Esophagus squamous epithelium (tissue), 5 donors: ENCODE results near the gene MOCOS. TPM values are rescaled to one million over a fixed set of nuclear protein-coding genes. Genes with fewer than 3 reads are reported as not detected.

Source experiments
- DNase-seq: peaks from one replicate; lab custom pipeline; 2025; lab: John Stamatoyannopoulos, UW
- H3K27ac ChIP-seq, 4 donors: fragments of 200-600 bp; sonication (generic); one replicate each; pipeline ENCODE4 v1.5.1; 2016 to 2019; ENCODE audit warnings: mild to moderate bottlenecking in 1 of 4
- H3K27me3 ChIP-seq, 4 donors: fragments of 200-600 bp; sonication (generic); 1 replicate in 3 of 4; 2 replicates in 1 of 4; pipeline versions ENCODE4 v1.5.1 to v1.6.0; 2017 to 2021; ENCODE audit warnings: antibody characterized with exemption in 1 of 4
- H3K36me3 ChIP-seq, 3 donors: fragments of 200-600 bp; sonication (generic); one replicate each; pipeline ENCODE4 v1.5.1; 2016 to 2019
- H3K4me1 ChIP-seq, 3 donors: fragments of 200-600 bp; sonication (generic); one replicate each; pipeline ENCODE4 v1.5.1; 2017 to 2019
- H3K4me3 ChIP-seq, 4 donors: fragments of 200-600 bp; sonication (generic); 1 replicate in 3 of 4; 2 replicates in 1 of 4; pipeline ENCODE4 v1.5.1; 2016 to 2019; ENCODE audit warnings: mild to moderate bottlenecking in 2 of 4, moderate library complexity in 1 of 4
- H3K9me3 ChIP-seq, 3 donors: fragments of 200-600 bp; sonication (generic); one replicate each; pipeline ENCODE4 v1.5.1; 2016 to 2019
- POLR2A ChIP-seq, 4 donors: fragments of 450-650 bp; IDR thresholded peaks; one replicate each; pipeline ENCODE4 v1.6.1; 2017; ENCODE audit warnings: antibody characterized with exemption in 4 of 4, mild to moderate bottlenecking in 4 of 4, moderate library complexity in 3 of 4
- WGBS, 2 donors: methylation state at CpG; one replicate each; pipeline ENCODE4 v1.1.5; 2018; 5-methylcytosine and 5-hydroxymethylcytosine counted together
- intact Hi-C: fragments of 100-400 bp; cut with DNase I; formaldehyde crosslinking; loops from one replicate; pipeline ENCODE4 v1.15.0; 2022
- total RNA-seq, 4 donors: library from RNA; depleted of rRNA; stranded (reverse); fragments of >200 nt; gene quantifications; one replicate each; pipeline ENCODE4 v1.1.0, GENCODE V29; 2016
- TF ChIP-seq, protein P1 (sequence below), 6 experiments: fragments of 450-650 bp in 4 of 6; fragments of 200-600 bp in 2 of 6; sonication (generic) in 2 of 6; IDR thresholded peaks; one replicate each; pipeline ENCODE4 v1.5.1; 2016 to 2019; ENCODE audit warnings: antibody characterized with exemption in 6 of 6, mild to moderate bottlenecking in 4 of 6, moderate library complexity in 4 of 6
- donor health status: DM: yes; HTN: yes; CAD: no.

The MOCOS gene
- total RNA-seq, 4 donors from 2014 or later: 4.4 to 11.8 (median 7.0) TPM

DNA sequence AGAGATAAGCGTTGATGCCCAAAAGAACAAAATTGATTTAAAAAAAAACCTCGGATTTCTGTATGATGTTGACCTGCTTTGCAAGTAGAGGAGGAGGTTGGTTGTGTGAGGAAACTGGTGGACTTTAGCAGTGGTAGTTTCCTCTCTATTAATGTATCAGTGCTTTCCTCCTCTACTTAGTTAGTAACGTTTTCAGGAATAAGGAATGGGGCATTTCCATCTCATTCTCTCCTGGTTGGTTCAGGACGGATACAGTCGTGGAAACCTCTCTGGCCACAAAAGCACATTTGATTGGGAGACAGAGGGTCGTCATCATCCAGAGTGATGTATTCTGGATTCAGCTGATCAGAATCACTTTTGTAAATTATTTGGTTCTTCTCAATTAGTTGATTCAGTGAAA is 111.7 kb downstream of the MOCOS start:
- H3K4me3 ChIP-seq: no peak overlapping the region
- peaks cover 0 to 81% (median 0%) of the 10 kb centered on the region in 4 donors for H3K27me3 ChIP-seq
- H3K4me1 ChIP-seq: peaks cover 14 to 31% (median 16%) of the 10 kb centered on the region in 3 donors
- no peak overlapping the region for H3K27ac ChIP-seq
- TF ChIP-seq, protein P1, sequence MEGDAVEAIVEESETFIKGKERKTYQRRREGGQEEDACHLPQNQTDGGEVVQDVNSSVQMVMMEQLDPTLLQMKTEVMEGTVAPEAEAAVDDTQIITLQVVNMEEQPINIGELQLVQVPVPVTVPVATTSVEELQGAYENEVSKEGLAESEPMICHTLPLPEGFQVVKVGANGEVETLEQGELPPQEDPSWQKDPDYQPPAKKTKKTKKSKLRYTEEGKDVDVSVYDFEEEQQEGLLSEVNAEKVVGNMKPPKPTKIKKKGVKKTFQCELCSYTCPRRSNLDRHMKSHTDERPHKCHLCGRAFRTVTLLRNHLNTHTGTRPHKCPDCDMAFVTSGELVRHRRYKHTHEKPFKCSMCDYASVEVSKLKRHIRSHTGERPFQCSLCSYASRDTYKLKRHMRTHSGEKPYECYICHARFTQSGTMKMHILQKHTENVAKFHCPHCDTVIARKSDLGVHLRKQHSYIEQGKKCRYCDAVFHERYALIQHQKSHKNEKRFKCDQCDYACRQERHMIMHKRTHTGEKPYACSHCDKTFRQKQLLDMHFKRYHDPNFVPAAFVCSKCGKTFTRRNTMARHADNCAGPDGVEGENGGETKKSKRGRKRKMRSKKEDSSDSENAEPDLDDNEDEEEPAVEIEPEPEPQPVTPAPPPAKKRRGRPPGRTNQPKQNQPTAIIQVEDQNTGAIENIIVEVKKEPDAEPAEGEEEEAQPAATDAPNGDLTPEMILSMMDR (IDR thresholded peaks at IDR 0.05): no peak
- TF ChIP-seq POLR2A (IDR thresholded peaks at IDR 0.05): no peak
- no peaks in the 10 kb centered on the region for H3K9me3 ChIP-seq
- H3K36me3 ChIP-seq: no peaks in the 10 kb centered on the region
- intact Hi-C loops: loop anchor here (10.0 kb wide), 1 partner anchor 276 kb away; no protein-coding TSS in a partner anchor
- DNase-seq: no peak
- WGBS, 2 donors: 75 to 87% methylated on average over 6 of the region's 6 CpGs

DNA sequence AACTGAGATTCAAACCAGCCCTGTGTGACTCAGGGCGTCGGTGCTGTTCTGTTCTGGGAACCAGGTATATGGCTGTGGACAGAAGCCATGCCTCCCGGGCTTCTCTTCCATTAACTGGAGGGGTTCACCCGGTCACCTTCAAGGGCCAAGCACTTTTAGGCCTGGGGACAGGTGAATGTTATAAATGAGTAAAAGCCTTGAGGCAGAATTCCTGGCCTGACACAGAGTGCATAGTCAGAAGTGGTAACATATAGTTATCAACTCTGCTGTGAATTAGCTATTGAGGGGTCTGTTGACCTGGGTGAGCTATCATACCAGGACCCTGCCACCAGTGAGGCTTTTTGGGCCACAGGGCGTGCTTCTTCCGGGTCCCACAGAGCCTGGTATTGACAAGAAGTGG is 112.9 kb downstream of the MOCOS start:
- 56 to 79% methylated on average over 6 of the region's 6 CpGs for WGBS, 2 donors
- DNase-seq: no peak
- H3K36me3 ChIP-seq: no peaks in the 10 kb centered on the region
- H3K9me3 ChIP-seq: no peaks in the 10 kb centered on the region
- TF ChIP-seq, protein P1 (IDR thresholded peaks at IDR 0.05): no peak
- no peak for TF ChIP-seq POLR2A (IDR thresholded peaks at IDR 0.05)
- peaks cover 0 to 69% (median 0%) of the 10 kb centered on the region in 4 donors for H3K27me3 ChIP-seq
- intact Hi-C loops: loop anchor here (10.0 kb wide), 2 partner anchors 65 to 105 kb away; no protein-coding TSS in a partner anchor
- peaks cover 14 to 31% (median 16%) of the 10 kb centered on the region in 3 donors for H3K4me1 ChIP-seq
- no peak overlapping the region for H3K27ac ChIP-seq
- no peak overlapping the region for H3K4me3 ChIP-seq

DNA sequence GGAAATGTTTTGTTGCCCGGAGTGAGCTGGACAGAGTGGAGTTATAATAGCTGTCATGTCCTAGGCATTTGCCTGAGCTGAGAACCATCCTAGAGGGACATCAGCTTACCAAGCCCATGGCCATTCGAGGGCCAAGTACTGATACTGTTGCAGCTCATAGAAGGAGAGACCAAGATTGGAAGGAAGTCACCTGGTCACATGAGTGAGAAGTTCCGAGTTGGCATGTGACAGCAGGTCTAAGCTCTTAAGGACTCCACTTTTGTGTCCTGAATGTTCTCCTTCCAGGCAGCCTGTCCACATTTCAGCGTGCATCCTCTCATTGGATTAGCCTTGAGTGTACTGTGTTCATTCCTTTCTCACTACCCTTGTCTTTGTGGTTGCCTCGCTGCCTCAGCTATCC is 114.6 kb downstream of the MOCOS start:
- no peak for DNase-seq
- intact Hi-C loops: loop anchor here (10.0 kb wide), 2 partner anchors 63 to 103 kb away; no protein-coding TSS in a partner anchor
- Histone ChIP-seq H3K27ac (no peak overlapping the region), H3K9me3 (no peaks in the 10 kb centered on the region), H3K4me3 (no peak overlapping the region), H3K36me3 (no peaks in the 10 kb centered on the region), H3K27me3 (peaks cover 0 to 52% (median 0%) of the 10 kb centered on the region in 4 donors), H3K4me1 (peaks cover 11 to 20% (median 13%) of the 10 kb centered on the region in 3 donors)
- TF ChIP-seq POLR2A (IDR thresholded peaks at IDR 0.05): no peak
- TF ChIP-seq, protein P1 (IDR thresholded peaks at IDR 0.05): no peak
- 84 to 92% methylated on average over 5 of the region's 5 CpGs for WGBS, 2 donors

DNA sequence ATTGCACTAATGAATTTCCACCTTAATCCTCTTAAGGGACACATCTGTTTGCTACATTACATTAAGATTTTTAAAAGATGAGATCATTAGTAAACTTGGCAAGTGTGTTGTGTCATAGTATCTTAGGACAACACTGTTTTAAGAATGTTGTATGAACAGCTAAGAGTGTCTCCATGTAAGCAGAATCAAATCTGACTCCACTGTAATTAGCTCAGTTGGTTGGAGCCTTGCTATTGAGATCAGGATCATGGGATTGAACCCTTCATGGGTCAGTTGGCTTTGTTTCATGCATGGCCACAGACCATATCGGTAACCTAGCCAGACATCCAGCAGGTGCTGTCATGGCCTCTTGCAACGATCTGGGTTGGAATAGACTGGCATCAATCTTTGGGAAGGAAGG is 115.4 kb downstream of the MOCOS start:
- WGBS, 2 donors: 100% methylated on average over 1 to 2 of the region's 2 CpGs
- no peak for DNase-seq
- H3K36me3 ChIP-seq: no peaks in the 10 kb centered on the region
- intact Hi-C loops: loop anchor here (10.0 kb wide), 2 partner anchors 62 to 102 kb away; no protein-coding TSS in a partner anchor
- no peaks in the 10 kb centered on the region for H3K9me3 ChIP-seq
- H3K27me3 ChIP-seq: peaks cover 0 to 45% (median 0%) of the 10 kb centered on the region in 4 donors
- TF ChIP-seq POLR2A (IDR thresholded peaks at IDR 0.05): no peak
- TF ChIP-seq, protein P1 (IDR thresholded peaks at IDR 0.05): no peak
- H3K4me1 ChIP-seq: peaks cover 8 to 14% (median 10%) of the 10 kb centered on the region in 3 donors
- H3K27ac ChIP-seq: no peak overlapping the region
- no peak overlapping the region for H3K4me3 ChIP-seq

DNA sequence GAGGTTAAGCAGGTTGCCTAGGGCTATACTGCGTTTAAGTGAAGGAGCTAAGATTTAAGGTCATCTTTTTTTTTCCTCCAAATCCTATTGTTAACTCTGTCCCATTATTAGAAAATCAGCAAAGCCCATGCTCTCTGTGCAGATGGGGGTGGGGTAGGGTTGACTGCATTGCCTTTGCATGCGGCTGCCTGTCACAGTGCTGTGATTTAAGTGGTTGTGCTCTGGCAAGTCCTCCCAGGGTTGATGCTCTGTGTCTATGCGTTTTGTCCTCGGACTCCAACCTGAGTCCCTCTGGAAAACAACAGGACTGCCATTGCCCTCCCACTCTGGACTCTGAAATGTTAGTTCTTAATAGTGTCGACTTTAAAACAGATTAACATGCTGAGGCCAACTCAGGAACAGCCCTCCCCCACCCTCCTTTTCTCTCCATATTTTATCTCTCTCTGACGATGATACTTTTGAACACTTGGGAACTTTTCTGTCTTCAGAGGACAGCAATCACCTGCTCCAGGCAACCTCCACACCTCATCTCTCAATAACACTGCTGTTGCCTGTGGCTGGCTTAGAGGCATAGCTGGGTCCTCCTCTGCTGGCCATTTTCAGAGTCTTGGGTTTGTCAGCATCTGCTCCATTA is 116.0 kb downstream of the MOCOS start:
- no peaks in the 10 kb centered on the region for H3K9me3 ChIP-seq
- peaks cover 3 to 7% (median 3%) of the 10 kb centered on the region in 3 donors for H3K4me1 ChIP-seq
- H3K27ac ChIP-seq: no peak overlapping the region
- peaks cover 0 to 39% (median 0%) of the 10 kb centered on the region in 4 donors for H3K27me3 ChIP-seq
- intact Hi-C loops: loop anchor here (10.0 kb wide), 2 partner anchors 61 to 101 kb away; no protein-coding TSS in a partner anchor
- no peak for TF ChIP-seq POLR2A (IDR thresholded peaks at IDR 0.05)
- TF ChIP-seq, protein P1 (IDR thresholded peaks at IDR 0.05): no peak
- WGBS, 2 donors: 61 to 74% methylated on average over 6 of the region's 6 CpGs
- no peak for DNase-seq
- H3K36me3 ChIP-seq: no peaks in the 10 kb centered on the region
- H3K4me3 ChIP-seq: no peak overlapping the region
